Fibroblast of skin of right quadriceps (primary cell): ENCODE measurements around the gene MEG3.
A peak's percentile ranks its signal among the peaks of the same experiment; 100 is the strongest.

Source experiments
- DNase-seq: peaks from one replicate; pipeline ENCODE4 v3.0.0-alpha.2; 2013

The MEG3 gene

DNA sequence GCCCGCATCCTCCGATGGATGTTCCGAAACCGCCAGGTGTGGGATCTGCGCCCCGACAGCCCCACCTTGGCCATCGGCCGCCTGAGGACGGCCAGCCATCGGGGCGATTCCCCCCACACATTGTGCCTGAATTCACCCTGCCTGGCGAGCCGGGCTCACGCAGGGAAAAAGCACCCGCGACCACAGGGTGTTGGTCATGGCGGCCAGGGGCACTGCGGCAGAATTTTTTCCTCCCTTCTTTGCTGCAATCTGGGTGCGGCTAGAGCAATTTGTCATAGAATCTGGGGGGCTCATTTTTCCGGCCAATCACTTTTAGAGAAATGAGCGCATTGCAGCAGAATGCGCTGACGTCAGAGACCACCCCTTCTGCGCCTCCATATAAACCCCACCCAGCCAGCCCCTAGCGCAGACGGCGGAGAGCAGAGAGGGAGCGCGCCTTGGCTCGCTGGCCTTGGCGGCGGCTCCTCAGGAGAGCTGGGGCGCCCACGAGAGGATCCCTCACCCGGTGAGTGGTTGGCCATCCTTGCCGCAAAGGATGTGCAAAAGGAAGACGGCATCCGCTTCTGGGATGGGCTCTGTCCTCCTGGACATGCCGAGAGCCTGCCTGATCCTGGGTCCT lies at the start of gene MEG3:
Gene MEG3 (plus strand): TSS at position 406 of the 619 bp plus-strand sequence.
- DNase-seq, result peak; percentile 89

DNA sequence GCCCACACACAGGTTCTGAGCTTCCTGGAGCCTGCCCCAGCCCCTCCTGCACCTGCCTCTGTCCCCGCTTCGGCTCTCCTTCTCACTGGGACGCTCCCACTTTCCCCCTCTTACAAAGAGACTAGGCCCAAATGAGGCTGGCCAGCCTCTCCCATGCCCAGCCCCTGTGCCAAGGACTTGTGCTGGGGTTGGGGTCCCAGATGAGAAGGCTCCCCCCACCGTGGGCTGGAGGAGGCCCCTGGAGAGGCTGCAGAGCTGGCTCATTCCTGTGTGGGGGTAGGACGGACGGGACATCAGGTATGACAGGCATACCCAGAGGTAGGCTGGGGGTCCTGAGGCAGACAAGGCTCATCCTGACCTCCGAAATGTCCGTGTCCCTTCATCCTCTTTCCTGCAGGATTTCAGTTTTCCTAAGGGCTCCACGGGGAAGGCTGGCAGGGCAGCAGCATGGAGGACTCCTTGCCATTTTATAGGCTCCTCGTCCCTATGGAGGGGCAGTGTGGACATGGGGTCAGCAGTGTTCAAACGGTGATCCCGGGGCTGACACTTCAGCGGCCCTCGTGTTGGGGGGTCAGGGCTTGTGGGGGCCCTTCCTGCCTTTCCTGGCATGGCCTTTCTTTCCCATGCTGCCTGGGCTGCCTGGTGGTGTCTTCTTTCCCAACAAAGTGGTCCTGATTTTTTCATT lies 49.1 kb upstream of the MEG3 start:
- DNase-seq, result no peak

DNA sequence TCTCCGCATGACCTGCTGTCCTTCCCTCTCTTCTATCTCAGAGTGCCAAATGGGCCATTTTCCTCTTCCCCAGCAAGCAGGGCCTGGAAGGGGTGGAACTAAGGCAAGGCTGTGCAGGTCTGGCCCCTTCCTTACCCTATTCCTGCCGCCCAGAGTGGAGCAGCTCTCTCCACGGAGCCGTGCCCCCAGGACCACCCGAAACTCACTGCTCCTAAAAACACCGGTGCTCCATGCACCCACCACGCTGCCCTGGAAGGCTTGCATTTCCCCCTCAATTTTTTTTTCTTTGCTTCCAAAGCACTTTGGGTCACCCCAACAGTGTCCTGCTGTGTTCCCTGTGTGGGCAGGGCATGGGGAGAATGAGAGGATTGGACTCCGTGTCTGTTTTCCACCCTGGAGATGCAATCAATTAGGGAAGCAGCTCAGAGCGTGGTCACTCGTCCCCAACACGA lies 48.5 kb upstream of the MEG3 start:
- no peak for DNase-seq

DNA sequence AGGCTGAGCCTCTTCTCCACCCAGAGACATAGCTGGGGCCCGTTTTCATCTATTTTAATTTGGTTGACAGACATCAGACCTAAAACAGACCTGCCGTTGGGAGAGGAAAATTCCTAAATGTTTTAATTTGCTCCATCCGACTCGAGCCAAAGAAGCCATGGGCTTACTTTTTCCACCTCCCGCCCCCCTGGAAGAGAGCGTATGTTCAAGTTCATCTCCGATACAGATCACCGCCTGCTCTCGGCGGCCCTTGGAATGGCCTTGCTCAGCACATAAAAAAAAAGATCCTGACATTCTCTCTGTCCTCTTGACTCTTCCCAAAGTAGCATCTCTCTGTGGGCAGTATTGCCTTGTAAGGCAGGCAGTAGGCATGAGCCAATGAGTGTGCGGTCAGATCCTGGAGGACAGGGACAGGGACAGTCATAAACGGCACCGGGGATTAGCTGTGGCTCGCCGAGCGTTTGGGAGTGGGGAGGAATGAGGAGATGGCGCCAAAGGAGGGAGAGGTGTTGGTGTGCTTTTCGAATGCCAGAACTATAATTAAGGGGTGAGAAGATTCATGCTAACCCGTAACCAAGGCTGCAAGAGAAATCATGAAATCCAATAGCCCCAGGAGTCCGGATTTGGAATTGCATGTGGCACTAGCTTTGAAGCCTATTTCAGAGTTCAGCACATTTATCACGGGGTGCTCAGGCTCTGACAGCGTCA lies 47.9 kb upstream of the MEG3 start:
- DNase-seq, result no peak

DNA sequence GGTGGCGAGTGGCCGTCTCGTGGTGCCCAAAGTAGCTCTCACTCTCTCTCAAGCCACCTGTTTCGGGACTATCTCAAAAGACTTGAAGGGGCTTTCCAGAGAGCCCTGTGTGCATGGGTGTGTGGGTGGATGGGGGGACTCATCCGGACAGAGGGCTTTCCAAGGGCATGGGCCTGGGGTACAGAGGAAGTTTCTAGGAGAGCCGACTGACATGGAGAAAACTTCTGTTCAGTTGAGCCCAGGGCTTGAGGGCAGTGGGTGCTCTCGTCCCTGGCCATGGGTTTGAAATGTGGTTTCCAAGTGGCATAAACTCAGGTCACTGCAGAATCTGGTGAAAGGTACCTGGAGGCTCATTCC lies 47.4 kb upstream of the MEG3 start:
- no peak for DNase-seq

DNA sequence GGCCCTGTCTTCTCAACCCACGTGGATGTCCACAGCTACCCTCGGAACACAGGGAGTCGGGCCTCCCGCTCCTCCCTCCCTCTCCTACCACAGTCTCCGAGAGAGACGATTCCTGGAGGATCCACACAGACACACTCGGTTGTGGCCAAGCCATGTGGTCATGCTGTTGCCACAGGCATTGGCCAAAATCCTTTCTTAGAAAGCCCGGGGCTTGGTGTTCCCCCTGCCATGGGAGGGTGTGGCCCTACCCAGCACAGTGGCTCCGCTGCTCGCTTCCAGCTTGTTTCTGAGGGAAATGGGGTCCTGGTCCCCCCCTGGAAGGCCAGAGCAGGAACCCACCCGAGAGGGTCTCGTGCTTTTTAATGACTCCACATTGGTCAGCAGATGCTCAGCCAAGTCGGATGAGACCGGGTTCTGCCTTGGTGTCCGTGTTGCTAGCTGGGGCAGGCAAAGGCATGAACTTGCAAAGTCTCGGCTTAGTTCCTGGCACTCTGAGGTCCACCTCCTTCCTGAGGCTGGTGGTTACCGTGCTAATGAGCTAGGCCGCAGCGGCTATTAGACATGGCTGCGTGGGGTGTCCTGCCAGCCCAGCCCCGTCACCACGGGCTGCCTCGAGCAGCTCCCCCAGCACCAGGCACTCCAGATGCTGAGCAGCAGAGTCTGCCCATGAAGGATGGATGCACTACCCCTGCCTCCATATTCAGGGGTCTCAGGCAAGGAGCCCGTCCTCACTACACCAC lies 46.8 kb upstream of the MEG3 start:
- DNase-seq, result no peak

DNA sequence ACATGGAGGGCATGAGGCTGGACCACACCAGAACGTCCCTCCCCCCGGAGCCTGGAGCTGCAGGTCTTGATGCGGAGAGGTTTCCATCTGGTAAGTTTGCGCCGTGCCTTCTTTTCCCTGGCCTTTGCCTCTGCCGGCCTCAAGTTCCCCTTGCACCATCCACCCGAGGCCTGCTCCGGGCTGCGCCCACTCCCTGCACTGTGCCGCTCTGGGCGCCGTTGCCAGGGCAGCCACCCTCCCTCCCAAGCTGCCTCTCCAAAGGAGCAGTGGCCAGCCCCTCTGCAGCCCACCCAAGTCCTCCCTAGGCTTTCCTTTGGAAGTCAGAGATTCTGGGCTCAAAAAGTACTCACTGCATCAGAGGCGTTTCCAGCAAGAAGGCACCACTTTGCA lies 46.2 kb upstream of the MEG3 start:
- DNase-seq, result no peak

DNA sequence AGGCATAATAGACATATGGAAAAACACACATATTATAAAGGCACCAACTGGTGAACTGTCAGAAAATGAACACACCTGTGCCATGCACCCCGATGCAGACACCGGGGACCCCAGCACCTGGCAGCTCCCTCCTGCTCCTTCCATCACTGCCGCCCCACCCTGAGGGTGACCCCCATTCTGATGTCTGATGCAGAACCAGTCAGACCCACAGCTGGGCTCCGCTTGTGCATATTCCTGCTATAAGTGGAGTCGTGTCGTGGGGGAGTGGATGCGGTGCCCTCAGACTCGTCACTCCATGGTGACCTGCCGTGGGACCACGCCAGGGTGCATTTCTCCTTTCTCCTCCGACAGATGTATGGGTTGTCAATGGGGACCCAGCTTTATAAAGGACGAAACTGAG lies 45.7 kb upstream of the MEG3 start:
- DNase-seq, result no peak

DNA sequence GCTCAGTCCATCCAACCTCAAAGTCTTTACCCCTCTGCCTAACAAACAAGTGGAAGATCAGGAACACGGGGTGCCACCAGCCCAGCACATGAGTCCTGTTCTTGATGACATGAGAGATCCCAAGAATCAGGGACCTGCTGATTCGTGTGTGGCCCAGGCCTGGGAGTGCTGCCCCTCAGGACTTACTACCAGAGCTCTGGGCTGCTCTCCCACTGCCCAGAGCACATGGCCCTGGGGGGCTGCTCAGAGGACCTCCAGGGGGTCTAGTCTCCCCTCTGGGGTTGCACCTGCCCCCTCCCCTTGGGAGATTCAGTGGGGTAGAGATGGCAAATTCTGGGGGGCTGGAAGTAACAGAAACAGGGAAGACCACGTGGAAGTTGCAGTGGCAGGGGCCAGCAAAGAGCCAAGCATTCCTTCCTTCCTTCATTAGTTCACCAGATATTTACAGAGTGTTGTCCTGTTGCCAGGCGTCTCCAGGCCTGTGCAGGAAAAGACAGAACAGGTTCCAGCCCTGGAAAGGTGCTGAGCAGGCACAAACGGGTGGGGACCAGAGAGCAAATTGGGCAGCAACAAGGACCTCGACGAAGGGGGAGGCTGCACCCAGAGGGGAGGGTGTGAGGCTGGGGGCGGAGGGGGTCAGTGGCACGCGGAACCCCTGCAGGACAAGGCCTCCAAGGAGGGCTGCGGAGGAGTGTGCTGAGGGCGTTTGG lies 45.1 kb upstream of the MEG3 start:
- DNase-seq, result no peak

DNA sequence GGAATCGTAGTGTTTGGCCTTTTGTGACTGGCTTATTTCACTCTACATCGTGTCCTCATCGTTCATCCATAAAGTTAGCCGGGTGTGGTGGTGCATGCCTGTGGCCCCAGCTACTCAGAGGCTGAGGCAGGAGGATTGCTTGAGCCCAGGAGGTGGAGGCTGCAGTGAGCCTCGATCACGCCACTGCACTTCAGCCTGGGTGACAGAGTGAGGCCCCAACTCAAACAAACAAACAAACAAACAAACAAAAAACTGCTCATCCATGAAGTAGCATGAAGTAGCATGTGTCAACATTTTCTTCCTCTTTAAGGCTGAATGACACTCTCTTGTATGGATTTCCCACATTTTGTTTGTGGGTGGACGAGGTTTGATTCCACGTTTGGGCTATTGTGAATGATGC lies 44.0 kb upstream of the MEG3 start:
- no peak for DNase-seq

DNA sequence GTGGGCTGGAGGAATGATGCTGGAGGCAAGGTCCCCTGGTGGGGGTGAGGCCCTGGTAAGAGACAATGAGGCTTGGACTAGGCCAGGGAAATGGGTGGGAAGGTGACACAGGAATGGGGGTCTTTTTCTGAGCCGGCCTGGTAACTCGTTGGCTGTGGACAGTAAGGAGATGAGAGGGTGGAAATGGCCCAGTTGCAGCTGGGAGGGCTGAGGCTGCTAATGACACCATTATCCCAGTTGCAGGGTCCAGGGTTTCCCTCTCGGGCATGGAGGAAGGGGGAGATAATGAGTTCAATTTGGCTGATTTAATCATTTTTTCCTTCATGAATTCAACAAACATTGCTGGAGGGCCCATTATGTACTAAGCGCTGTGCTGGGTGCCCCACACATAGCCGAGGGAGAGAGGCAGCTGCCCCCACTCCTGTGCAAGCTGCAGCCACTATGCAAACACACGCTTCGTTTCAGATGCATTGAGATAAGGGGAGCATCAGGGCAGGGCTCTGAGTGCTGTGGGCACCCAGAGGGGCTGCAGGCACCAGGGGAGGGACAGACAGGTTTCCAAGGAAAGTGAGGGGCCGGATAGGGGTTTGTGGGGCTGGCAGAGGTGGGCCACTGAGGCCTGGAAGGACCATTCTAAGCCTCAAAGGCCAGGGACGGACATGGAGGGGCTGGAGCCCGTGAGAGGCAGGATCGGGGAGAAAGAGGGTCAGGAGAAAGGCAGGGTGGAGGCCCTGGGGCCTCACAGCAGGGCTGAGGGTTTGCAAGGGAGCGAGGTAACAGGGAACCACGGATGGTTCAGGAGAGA lies 43.2 kb upstream of the MEG3 start:
- no peak for DNase-seq

DNA sequence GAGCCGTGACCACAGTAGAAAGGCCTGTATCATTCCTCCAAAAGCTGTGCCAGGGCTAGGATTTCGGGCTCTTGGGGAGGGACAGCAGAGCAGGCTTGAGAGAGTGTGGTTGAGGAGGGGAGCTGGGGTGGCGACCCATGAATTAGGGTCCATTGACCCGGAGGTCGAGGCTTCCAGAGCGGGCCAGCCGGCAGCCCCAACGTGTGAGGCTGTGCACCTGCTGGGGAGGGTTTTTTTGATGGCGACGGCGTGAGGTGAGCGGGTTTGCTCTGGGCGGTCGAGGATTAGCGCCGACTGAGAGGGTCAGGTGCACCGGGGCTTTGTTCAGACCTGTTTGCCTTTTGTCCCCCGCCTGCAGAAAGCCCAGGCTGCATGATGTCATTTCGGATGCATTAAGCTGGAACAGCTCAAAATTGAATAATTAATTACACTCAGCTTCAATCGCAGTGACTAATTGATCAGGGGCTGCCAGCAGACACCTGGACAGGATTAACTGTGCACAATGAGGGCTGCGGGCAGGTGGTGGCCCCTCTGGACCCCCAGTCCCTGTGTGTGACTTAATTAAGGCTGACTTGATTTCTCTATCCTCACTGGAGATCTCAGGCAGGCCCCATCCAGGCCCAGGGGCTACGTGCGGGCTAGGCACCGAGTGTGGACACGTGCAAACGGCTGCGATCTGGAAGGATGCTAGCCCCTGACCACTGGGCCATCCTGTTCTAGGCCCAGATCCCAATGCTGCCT lies 42.1 kb upstream of the MEG3 start:
- no peak for DNase-seq

DNA sequence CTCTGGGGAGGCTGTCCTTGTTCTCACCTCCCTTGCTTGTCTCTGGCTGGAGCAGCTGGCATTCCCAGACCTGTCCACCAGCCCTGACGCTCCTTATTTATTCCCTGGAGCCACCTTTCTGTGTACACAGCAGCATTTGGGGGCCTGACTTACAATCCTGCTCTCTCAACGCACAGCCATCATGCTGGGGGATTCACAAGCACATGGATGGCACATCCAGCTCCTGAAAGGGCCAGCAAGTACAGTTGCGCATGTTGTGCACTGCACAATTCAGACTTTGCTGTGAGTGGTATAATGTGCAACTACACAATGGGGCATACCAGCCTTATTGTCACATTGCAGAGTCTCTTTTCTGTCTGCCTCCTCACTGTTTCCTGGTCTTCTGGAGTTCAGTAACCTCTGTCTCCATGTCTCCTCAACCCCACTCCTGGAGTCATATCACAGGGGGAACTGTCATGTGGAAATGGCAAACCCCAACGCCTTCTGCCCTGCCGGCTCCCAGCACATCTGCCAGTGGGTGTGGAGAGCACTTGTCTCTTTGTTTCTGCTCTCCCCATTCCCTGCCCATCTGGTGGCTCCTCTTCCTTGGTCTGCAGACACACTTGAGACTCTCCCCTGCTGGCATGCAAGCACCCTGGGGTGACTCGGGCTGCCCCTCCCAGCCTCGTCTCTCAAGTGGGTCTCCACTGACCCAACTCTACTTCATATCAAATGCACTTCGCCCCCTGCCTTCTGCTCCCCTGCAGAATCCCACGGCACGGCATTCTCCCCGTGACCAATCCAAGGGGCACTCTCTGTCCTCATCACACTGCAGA lies 41.2 kb upstream of the MEG3 start:
- no peak for DNase-seq

DNA sequence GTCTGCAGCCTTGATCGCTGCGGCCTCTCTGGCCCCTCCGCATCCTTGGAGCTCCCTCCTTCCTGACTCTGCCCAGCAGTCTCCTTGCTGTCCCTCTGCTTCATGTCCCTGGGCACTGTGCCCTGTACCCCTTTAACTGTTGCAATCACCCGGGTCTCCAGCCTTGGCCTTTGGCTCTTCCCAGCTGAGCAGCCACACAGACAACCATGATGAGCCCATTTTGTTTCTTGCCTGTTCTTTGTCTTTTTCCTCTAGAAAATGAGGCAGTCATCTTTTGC lies 40.6 kb upstream of the MEG3 start:
- DNase-seq, result no peak

DNA sequence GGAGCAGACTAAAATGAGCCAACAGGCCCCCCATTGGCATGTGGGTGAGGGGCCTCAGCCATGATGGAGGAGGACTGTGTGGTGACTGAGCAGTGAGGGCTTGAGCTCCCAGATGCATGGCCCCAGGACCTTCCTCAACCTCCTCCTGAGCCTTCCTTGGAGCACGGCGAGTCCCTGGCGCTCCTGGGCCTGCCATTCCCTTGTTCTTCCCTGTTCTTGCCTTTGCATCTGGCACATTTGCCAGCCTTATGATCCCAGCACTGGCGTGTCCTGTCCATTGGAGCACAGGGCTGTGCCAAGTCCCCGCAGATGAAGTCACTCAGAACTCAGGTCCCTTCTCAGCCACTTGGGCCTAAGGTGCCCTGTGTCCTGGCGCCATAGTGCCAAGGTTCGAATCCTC lies 40.3 kb upstream of the MEG3 start:
- no peak for DNase-seq

DNA sequence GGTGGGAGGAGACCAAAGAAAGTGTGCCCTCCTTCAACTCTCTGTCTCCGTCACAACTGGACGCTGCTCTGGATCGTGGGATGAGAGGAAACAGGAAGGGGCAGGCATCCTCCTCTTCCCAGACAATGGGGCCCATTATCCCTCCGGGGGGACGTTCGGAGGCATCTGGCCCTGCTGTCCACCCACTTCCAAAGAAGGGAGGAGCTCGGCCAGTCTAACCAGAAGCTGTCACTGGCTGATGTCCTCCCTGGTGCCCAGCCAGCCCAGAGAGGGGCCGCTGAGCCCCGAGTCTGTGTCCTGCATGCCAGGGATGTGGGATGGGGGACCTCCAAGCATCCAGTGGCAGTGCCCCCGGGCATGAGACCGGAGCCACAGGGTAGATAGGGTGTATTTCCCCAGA lies 39.8 kb upstream of the MEG3 start:
- no peak for DNase-seq

DNA sequence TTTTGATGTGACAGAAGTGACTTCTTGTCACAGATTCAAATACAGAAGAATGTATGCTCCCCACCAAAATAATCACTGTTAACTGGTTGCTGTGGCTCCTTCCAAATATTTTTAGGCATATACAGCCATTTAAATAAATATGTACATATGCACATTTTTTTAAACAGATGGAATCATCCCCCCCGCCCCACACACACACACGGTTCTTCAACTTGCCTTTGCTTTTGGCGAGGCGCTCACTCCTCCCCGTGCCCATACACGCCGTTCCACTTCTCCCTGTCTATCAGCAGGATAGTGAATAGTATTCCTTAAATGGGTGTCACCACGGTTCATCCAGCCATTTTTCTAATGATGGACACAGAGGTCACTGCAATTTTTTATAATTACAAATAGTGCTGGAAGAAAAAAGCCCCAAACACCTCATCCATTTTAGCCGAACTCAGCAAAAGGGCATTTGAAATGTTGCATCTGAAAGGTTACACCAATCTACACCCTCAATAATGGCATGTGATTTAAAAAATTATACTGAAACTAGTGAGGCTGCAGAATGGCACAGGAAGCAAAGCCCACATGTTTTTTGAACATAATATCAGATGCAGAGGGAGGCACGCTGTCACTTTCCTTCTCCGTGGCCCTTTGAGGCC lies 39.2 kb upstream of the MEG3 start:
- no peak for DNase-seq

DNA sequence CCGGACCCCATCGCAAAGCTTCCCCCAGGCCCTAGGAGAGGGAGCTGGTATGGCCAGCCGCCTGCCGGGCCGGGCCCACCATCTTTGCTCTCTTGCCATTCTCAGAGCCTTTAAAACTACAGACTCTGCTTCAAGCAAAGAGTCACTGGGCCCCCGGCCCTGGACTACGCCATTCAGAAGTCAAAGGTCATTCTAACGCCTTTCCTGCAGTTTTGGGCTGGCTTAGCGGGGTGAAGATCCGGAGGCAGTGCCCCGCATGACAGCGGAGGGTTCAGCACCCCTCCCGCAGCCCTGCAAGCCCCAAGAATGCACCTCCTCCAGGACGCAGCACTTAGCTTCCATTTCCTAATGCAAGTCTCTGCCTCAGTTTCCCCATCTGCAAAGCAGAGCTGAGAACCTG lies 38.3 kb upstream of the MEG3 start:
- DNase-seq, result no peak

DNA sequence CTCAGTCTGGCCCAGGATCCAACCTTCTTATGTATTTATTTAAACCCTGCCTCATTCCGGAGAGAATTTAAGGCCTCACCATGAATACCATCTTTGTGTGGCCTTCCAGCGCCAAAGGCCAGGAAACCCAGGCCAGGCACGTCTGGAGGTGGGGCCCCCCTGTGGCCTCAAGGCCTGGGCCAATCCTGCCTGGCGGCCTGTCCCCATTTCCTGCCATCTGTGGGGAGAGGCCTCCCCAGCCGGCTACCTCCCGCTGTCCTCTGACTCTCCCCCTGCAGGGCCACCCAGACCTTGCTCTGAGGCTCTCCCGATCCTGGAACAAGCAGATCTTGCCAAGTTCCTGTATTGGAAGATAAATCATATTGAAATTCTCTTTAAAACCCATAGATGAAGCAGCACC lies 37.4 kb upstream of the MEG3 start:
- DNase-seq, result no peak

DNA sequence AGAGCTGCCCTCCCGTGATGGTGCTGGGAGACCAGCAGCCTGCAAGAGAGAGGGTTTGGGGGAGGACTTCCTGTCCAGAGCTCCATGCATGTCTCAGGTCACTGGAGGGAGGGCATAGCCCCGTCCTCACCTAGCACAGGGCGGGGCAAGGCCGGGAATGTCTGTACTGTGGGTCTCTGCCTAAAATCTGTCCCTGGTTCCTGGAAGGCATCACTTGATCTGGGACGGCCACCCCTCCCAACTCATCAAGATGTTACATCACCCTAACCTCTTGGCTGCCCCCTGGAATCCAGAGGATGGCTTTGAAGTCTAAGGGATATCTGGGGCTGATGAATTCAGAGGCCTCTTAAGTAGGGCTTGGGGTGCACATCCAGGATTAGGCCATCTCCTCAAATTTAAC lies 37.0 kb upstream of the MEG3 start:
- no peak for DNase-seq
